GM12892 (cell line): ENCODE measurements around the gene ZNF135.

Experiments
- POLR2A ChIP-seq: IDR thresholded peaks from 2 replicates; pipeline ENCODE4 v1.6.1; 2011; ENCODE audit warnings: low read depth, low read length, control low read depth
- POLR2AphosphoS5 ChIP-seq: IDR thresholded peaks from 2 replicates; pipeline ENCODE4 v1.6.1; 2011; ENCODE audit warnings: low read depth, low read length, control low read depth
- TAF1 ChIP-seq: IDR thresholded peaks from 2 replicates; pipeline ENCODE4 v1.6.1; 2011; ENCODE audit warnings: low read depth, mild to moderate bottlenecking, control low read depth, low read length, borderline replicate concordance

- TF ChIP-seq POLR2AphosphoS5 (no peak), POLR2A (no peak), TAF1 (no peak)
Measured at GRCh38 chr19:58097781-58098681, 38.9 kb downstream of the ZNF135 start, which contains the start of gene ZSCAN18.
